ENCODE measurements around the gene ATP6V0D1.
"Not testable (repeated sequence)": the region's sequence is repeated elsewhere in the genome, so short reads cannot be mapped to it uniquely, and the experiment has no call there.

ATP6V0D1 gene

DNA sequence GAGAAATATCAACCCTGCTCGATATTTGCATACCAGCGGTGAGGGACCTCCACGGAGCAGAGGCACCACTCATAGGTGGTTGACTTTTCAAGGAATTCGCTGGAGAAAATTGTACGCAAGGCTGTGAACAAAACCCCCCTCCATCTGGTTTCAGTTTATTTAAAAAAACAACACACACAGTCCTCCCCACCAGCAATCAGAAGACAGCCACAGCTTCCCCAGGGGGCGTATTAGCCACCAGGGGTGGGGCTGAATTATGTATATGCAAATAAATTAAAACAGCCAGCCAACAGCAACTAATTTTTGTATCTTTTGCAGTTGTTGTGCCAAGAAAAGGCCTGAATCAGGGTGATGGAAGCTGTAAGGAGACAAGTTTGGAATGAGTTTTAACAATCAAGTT, 55.9 kb downstream of the ATP6V0D1 start:
- DNase-seq, result no peak

DNA sequence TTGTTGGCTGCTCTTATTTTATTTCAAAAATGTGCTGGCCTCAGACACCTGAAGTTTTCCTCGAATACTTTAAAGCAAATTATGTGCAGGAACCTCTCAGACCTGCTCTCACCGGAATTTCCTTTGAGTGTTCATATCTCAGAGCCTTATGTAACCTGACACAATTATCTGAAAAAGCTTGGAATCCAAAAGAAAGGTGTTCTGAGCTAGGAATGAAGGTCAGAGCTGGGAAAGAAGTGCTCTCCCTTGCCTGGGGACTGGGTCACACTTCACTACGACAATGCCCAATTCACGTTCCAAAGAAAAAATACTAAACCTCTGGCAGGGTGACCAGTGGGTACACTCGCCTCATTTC, 56.7 kb downstream of the ATP6V0D1 start:
- DNase-seq, result no peak

DNA sequence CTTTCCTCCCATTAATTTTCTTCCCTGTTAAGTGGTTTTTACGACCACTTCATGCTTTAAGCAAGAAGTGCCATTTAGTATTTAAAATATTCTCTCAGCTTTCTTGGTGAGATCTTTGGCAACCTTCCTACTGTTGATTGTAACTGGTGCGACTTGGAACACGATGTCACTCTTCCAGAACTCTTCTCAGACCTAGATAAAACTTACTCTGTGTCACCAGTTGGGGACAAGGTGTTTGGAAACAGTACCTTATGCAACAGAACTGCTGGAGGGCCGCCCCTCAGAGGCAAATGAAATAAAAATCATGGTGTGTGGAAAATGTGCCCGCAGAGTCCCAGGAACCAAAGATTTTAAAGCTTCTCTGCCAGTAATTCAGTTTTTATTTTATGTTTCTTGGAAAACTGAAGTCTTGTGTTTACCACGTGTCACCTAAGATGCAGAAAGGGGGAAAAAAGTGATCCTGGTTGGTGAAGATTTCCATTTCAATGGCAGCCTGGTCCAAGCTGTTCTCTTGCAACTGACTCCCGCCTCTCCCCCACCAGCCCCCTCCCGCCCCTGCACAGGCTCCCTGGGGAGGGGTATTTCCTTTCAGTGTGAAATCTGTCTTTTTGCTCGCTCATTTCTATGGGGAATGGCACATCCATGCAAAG, 57.2 kb downstream of the ATP6V0D1 start:
- no peak for DNase-seq

DNA sequence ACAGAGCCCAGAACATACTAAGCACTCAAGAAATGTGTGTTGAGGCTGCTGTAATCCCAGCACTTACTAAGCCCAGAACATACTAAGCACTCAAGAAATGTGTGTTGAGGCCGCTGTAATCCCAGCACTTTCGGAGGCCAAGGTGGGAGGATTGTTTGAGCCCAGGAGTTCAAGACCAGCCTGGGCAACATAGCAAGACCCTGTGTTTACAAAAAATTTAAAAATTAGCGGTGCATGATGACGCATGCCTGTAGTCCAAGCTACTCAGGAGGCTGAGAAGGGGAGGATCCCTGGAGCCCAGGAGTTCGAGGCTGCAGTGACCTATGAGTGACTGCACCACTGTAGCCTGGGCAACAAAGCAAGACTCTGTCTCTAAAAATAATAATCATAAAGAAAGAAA, 57.9 kb downstream of the ATP6V0D1 start:
- DNase-seq, result no peak

DNA sequence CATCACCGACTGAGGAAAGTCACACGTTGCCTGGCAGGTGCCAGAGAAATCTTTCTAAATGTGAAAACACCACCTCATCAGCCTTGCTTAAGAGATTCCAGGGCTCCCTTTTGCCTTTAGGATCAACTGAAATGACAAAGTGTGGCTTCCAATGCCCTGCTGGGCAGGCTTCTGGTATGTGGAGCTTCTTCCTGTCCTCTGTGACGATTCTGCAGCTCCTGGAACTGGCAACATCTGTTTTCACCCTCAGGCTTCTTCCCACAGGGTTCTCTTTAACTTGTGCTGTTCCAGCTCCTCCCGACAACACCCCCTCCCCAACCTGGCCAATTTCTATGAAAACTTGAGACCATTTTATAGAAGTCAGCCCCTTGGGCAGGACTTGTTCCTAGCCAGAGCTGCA, 59.9 kb downstream of the ATP6V0D1 start:
- DNase-seq, result no peak

DNA sequence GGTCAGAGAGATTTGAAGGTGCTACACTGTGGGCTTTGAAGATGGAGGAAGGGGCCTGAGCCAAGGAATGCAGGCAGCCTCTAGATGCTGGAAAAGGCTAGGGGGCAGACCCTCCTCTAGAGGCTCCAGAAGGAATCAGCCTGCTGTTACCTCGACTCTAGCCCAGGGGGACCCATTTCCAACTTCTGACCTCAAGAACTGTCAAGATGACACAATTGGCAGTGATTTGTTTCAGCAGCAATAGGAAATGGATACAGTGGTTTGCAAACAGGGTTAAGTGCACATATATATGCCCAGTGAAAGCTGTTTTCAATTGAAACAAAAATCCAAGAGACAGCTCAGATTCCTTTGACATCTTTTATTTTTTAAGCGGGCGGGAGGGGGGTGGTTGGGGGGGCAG, 61.0 kb downstream of the ATP6V0D1 start:
- no peak for DNase-seq

DNA sequence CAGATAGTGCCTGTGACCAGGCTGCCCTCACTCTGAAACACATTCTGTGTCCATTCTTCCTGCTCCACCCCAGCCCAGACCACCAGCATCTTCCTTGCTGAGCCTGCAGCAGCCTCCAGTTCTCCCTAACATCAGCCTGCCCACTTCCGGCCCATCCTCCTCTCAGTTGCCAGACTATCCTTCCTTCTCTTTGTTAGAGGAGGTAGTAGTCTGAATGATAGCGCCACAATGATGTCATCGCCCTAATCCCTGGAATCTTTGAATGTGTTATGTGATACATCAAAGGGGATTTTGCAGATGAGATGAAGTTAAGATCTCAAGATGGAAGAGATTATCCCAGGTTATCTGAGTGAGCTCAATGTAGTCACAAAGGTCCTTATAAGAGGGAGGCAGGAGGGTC, 61.5 kb downstream of the ATP6V0D1 start:
- DNase-seq, result no peak

DNA sequence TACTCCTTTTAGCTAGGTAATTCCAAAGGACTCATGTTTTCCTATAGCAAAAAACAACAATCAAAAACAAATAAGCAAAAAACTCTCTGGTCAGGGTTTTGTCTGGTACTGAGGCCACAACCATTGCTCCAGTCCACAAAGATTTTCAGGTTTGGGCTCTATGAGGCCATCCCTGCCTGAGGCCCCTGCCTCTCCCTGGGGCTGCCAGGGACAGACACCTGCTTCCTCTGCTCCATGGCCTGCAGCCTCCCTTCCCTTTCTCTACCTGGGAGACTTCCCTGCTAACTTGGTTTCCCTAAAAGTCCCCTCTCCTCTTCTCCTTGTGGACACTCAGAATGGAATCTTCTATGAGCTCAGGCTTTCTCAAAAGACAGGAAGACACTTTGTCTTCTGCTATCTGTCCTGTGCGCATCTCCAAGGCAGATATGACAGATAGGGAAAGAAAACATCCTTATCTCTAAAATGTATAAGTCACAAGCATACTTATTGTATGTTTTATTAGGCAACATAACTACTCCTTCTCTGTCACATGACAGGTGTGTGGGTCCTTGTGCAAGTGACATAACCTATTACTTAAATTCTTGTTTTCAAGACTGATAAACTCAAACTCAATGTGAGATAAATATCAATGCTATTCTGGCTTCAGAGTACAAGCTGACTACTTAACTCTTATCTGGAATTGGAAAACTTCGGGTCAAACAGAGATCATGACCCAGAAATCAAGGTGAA, 63.5 kb downstream of the ATP6V0D1 start:
- no peak for DNase-seq

DNA sequence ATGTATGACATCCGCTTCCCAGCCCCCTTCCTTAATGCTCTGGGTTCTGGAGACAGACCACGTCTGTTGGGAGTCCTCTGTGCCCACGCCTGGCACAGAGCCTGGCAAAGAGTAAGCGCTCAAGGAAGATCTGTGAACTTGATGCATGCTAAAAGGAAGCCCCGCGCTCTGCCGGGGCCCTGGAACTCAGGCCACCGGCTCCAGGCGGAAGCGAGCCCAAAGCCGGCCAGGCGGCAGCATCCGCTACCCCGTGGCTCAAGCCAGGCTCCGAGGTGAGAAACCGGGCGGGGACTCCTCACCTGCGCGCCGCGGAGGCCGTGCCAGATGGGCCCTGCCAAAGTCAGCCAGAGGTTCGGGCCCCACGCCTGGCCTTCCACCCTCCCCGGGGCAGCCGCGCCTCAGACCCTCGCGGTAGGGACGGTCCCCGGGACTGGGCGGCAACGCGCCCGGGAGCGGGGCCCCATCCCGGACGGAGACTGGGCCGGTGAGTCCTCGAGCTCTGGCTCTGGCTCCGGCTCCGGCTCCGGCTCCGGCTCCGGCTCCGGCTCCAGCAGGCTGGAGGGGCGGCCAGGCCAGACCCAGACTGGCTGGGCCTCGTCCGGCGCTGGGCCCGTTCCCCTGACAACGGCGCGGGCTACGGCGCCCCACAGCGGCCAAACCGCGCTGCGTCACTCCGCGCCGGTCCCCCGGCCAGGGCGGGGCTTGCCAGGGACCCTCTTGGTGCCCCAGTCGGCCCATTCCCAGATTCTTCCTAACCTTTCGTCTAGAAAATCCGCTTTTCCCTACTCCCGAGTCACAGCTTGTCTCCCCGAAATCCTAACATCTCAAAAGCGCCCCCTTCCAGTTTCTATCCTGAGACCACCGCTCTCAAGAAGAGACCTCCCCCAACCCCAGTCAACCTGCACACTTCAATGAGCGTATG, 64.8 kb downstream of the ATP6V0D1 start, which contains the start of gene ZDHHC1:
TSS of gene ZDHHC1 (minus strand) at position 606 of the 922 bp plus-strand sequence. CDS start 8,702 bp downstream, outside the sequence.
- DNase-seq, result no peak

DNA sequence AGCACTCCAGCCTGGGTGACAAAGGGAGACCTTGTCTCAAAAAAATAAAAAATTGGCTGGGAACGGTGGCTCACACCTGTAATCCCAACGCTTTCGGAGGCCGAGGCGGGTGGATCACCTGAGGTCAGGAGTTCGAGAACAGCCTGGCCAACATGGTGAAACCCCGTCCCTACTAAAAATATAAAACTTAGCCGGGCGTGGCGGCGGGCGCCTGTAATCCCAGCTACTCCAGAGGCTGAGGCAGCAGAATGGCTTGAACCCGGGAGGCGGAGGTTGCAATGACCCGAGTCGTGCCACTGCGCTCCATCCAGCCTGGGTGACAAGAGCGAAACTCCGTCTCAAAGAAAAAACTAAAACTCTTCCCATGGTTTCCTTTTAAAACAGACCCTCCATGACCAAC, 65.5 kb downstream of the ATP6V0D1 start:
- DNase-seq, result not testable (repeated sequence)

DNA sequence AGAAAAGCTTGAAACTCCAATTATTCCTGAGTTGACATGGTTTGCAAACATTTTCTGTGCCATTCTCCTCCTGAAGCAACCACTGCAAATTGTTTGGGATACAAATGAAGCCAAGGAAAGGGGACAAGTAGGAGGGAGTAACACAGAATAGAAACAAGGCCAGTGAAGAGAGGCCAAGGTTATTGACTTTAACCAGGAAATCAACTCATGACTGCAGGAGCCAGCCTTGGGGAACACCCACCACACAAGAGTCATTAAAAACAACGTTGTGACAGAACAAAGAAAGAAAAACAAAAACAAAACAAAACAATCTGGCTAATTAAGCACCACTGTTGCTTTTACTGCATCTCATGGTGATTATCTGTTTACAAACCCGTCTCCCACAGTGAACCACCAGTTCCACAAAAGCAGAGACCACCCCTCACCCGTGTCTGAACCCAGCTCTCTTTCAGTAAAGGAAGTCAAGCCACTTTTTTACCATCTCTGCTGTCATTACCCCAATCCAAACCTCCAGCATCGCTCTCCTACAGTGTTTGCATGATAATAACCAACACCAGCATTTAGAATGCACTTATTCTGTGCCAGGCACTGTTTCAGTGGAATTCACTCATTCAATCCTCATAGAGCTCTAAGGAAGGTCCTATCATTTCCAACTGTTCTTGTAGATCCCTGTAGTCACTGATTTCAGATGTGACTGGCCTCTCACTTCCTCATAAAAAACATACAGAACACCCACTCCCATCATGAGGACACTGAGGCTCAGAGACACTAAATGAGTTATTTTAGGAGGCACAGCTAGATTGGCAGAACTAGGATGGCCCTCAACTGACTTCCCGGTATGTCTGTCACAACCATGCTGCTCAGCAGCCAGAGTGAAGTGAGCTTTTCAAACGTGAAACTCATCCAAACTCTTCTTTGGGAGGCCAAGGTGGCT, 66.7 kb downstream of the ATP6V0D1 start:
- DNase-seq, result no peak

DNA sequence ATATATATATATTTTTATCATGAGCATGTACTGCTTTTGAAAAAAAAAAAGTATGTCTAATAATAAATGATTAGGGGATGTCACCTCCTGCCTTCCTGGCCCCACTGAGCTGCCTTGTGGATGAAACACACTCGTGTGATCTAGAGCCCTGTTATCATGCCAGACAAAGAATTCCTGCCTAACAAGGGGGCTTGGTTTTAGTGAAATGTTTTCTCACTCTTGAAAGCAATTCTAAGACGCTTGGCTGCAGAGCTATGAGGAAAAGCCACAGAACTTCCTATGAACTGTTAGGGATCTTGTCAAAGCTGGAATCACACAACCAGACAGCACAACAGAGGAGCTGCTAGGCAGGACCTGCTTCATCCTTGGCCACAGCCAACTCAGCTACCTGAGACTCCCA, 68.7 kb downstream of the ATP6V0D1 start:
- DNase-seq, result no peak

DNA sequence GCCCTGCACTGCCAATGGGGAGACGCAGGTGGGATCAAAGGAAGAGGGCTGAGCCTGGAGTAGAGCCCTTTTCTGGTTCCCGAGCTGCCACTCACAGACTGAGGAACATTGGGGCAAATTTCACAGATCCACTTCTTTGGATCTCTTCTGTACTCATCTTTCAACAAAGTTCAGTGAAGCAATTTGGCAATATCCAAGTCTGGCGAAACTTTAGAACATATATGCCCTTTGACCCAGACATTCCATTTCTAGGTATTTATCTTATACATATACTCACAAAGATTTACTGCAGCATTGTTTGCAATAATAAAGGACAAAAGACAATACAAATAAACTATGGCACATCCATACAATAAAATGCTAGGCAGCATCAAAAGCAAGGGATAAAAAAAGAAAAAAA, 69.6 kb downstream of the ATP6V0D1 start:
- no peak for DNase-seq

DNA sequence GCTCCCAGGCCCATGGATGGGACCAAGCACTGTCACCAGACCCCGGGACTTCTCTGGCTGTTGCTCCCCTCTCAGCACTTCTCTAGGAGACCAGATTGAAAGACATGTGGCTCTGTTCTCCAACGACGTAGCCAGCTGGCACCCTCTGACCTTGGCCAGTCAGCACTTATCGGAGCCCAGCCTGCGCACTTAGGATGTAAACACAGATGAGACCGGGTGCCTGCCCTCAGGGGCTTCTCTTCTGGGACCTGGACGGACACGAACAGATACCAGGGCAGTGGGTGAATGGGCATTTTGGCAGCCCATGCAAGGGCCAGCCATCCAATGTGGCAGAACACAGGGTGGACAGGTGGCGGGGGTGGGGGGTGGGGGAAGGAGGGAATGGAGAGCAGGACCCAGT, 71.3 kb downstream of the ATP6V0D1 start:
- DNase-seq, result no peak

DNA sequence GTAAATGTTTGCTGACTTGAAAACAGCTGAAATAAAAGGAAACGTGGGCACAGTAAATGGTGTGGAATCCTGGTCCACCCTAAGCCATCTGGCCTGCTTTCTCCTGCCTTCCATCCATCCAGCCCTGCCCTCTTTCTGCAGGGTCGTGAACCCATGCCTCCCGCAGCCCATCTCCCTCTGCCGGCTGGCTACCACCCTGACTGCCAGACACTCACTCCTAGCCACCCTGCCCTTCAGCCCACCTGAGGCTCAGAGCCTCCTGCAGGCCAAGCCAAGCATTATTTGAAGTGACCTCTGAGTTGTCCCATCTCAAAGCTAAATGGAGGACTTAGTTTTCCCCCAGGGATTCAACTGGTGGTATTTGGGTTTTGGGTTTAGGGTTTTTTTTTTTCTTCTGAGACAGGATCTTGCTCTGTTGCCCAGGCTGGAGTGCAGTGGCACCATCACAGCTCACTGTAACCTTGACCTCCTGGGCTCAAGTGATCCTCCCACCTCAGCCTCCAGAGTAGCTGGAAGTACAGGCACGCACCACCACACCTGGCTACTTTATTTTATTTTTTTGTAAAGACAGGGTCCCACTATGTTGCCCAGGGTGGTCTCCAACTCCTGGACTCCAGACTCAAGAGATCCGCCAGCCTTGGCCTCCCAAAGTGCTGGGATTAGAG, 73.0 kb downstream of the ATP6V0D1 start:
- DNase-seq, result no peak

DNA sequence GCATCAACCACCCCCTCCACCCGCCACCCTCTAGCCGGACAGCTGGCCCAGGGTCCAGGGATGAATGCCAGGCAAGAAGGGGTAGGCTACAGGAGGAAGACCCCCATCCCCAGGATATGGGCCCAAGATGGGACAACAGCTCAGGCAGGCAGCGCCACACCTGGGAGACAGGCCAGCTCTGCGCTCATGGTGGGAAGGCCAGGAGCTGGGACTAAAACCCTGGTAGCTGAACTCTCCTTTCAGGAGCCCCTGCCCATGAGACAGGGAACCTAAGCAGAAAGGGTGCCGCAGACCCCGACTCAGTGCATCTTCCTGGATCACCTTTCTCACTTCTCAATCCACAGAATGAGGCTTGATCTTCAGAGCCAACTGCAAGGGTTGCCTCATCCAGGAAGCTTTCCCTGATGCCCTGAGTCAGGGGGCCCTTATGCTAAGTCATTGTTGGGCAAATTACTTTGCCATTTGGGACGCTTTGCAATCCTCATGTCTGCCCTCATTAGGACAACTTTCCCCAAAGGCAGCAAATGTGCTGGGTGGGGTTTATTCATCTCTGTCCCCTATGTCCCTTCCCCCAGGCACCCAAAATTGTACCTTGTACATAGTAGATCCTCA, 73.7 kb downstream of the ATP6V0D1 start:
- no peak for DNase-seq

DNA sequence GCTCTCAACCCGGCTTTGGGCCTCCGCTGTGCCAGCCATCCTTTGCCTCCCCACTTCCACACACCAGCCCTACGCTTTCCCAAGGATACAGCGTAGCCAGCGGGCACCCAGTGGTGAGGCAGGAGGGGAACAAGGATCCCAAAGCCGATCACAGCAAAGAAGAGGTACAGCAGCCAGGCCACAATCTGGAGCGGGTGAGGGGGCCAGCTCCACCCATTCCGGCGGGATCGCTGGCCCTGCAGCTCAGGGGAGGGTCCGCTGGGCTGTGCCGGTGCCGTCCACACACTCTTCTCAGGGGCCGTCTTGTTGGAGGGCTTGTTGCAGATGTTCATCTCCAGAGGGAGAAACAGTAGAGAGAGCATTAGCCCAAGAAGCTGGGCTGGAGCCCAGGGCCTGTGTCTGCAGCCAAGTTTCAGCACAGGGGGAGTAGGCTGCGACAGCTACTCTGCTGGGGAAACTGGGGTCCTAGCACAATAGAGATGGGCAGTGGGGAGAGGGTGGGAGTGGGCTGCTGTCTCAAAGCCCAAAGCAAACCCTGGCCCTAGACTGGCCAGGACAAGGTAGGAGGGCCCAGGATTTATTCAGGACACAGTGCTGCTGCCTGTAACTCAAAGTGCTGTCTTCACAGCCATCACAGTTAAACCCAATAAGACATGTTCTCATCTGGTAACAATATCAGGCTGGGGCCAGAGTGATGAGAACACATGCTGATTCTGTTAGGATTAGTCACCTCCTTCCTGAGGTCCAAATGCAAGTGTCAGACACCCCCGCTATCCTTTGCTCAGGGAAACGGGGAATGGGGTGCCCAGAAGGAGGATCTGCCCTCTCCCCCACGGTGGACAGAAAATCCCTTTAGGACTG, 74.6 kb downstream of the ATP6V0D1 start:
- DNase-seq, result no peak

DNA sequence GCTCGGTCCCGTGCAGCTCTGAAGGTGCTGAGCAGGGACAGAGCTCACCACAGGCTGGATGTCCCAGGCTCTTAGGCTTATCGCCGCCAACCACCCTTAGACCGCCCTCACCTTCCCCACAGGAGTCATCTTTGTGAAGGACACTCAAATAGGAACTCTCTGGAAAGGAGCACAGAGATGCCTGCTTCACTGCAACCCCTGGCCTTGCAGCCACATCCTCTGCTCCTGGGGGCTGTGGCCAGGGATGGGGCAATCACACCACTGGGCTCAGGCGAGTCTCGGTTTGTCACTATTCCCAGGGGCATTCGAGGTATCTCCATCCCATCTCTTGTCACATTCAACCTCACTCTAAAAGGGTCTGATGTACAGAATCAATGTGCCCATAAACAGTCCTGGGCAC, 75.6 kb downstream of the ATP6V0D1 start:
- no peak for DNase-seq

DNA sequence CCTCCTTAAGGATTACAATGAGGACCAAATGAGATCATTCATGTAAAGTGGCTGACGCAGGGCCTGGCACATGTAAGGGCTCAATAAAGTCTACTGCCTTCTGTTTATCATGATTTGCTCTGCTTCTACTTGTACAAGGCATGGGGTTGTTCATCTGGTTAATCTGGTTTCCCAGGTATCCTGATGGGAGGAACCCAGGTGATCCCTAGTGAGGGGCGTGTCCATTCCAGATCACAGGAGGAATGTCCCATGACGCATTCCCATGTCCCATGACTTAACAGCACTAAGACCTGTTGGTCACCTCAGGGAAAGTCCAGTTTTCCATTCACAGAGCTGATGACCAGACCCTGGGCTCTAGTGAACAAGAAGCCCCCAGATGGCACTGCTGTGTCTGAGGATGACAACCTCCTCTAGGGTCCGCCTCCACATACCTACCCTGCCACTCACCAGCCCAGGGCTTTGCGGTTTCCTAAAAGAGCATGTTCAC, 76.2 kb downstream of the ATP6V0D1 start:
- DNase-seq, result no peak

DNA sequence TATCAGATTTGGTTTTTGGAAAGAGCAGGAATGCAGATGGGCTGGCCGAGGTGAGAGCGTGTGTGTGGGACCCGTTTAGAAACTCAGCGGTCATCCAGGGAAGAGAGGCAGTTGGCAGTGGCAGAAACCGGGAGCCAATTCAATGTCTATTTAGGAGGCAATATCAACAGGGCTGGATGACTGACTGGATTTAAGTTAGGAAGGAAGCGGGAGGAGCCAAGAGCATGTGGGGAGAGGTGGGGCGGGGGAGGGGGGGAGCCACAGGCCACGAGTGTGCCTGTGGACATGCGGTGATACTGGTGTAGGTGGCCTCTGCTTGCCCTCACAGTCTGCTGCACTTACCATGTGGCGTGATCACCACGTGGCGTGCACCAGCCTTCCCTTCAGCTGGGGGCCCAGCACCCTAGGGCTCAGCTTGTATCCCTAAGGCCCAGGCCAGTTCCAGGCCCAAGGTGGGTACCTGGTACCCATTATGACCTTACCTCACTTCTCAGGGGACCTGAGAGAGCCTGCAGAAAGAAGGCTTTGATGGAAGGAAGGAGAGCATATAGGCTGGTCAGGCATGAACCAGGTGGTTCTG, 76.9 kb downstream of the ATP6V0D1 start:
- DNase-seq, result no peak

All from SIG-M5 (cell line).